HK-2 (cell line): Measurements from ENCODE around the gene ID2.

Experiments used
- DNase-seq: peaks from one replicate; pipeline ENCODE4 v3.0.0-alpha.2; 2018; ENCODE audit not compliant: unreplicated experiment

The ID2 gene

GRCh38 chr2:8681786-8682692, at the start of gene ID2:
Gene ID2, plus strand, starts transcription at chr2:8682056. Its CDS starts 110 bp downstream, at chr2:8682166.
- DNase-seq, result peak; percentile 99

GRCh38 chr2:8632755-8633154, 49.1 kb upstream of the ID2 start:
- DNase-seq, result no peak

GRCh38 chr2:8633186-8633734, 48.6 kb upstream of the ID2 start:
- no peak for DNase-seq

GRCh38 chr2:8633735-8634313, 48.0 kb upstream of the ID2 start:
- peak; percentile 93 for DNase-seq

GRCh38 chr2:8634466-8635172, 47.2 kb upstream of the ID2 start:
- no peak for DNase-seq

GRCh38 chr2:8636041-8636491, 45.8 kb upstream of the ID2 start:
- DNase-seq, result no peak

GRCh38 chr2:8636721-8637636, 44.9 kb upstream of the ID2 start:
- DNase-seq, result no peak

- DNase-seq, result no peak
Measured at GRCh38 chr2:8638327-8638726, 43.5 kb upstream of the ID2 start.

- no peak for DNase-seq
Measured at GRCh38 chr2:8639122-8639635, 42.7 kb upstream of the ID2 start.

GRCh38 chr2:8640498-8640897, 41.4 kb upstream of the ID2 start:
- DNase-seq, result no peak

GRCh38 chr2:8641301-8641965, 40.4 kb upstream of the ID2 start:
- no peak for DNase-seq

- DNase-seq, result no peak
Measured at GRCh38 chr2:8642366-8643068, 39.3 kb upstream of the ID2 start.

- no peak for DNase-seq
Measured at GRCh38 chr2:8643250-8643995, 38.4 kb upstream of the ID2 start.

- DNase-seq, result no peak
Measured at GRCh38 chr2:8643996-8644356, 37.9 kb upstream of the ID2 start.

GRCh38 chr2:8644605-8645175, 37.2 kb upstream of the ID2 start:
- DNase-seq, result no peak

- no peak for DNase-seq
Measured at GRCh38 chr2:8645176-8645831, 36.6 kb upstream of the ID2 start.

- no peak for DNase-seq
Measured at GRCh38 chr2:8646731-8647461, 35.0 kb upstream of the ID2 start.

- no peak for DNase-seq
Measured at GRCh38 chr2:8647462-8647857, 34.4 kb upstream of the ID2 start.
